H9 (cell line): Measurements from ENCODE around the gene OVAAL. TPM values are rescaled to one million over a fixed set of nuclear protein-coding genes. Genes with fewer than 3 reads are reported as not detected.
A peak's percentile ranks its signal among the peaks of the same experiment; 100 is the strongest.

Experiments used
- DNase-seq: peaks from one replicate; pipeline ENCODE4 v3.0.0-alpha.2; 2017
- H2AFZ ChIP-seq: one replicate; pipeline ENCODE4 v1.6.1; 2013; ENCODE audit warnings: mild to moderate bottlenecking, low read length, control low read depth, moderate library complexity
- H2AK5ac ChIP-seq: 2 replicates; pipeline ENCODE4 v1.6.1; 2013; ENCODE audit warnings: low read length, control low read depth, mixed read lengths; ENCODE audit not compliant: insufficient read length
- H2BK120ac ChIP-seq: one replicate; pipeline ENCODE4 v1.6.1; 2013; ENCODE audit warnings: low read depth, mild to moderate bottlenecking, low read length, control low read depth, inconsistent platforms; ENCODE audit not compliant: poor library complexity, severe bottlenecking
- H2BK12ac ChIP-seq: 2 replicates; pipeline ENCODE4 v1.6.1; 2013; ENCODE audit warnings: low read length, control low read depth, mixed read lengths, low read depth; ENCODE audit not compliant: insufficient read length
- H2BK15ac ChIP-seq: 2 replicates; pipeline ENCODE4 v1.6.1; 2013; ENCODE audit warnings: low read depth, low read length, control low read depth
- H2BK20ac ChIP-seq: one replicate; pipeline ENCODE4 v1.6.1; 2013; ENCODE audit warnings: low read depth, mild to moderate bottlenecking, low read length, control low read depth, inconsistent platforms; ENCODE audit not compliant: poor library complexity, severe bottlenecking
- H2BK5ac ChIP-seq: 2 replicates; pipeline ENCODE4 v1.6.1; 2013; ENCODE audit warnings: low read length, control low read depth, mixed read lengths; ENCODE audit not compliant: insufficient read length
- H3K14ac ChIP-seq: 2 replicates; pipeline ENCODE4 v1.6.1; 2013; ENCODE audit warnings: low read length, control low read depth; ENCODE audit not compliant: insufficient read depth
- H3K18ac ChIP-seq: 2 replicates; pipeline ENCODE4 v1.6.1; 2013; ENCODE audit warnings: low read depth, mild to moderate bottlenecking, mixed read lengths, low read length, control low read depth; ENCODE audit not compliant: insufficient read length
- H3K23ac ChIP-seq: 2 replicates; pipeline ENCODE4 v1.6.1; 2013; ENCODE audit warnings: low read length, control low read depth, mixed read lengths, low read depth; ENCODE audit not compliant: insufficient read length
- H3K23me2 ChIP-seq: 2 replicates; pipeline ENCODE4 v1.6.1; 2013; ENCODE audit warnings: low read depth, mild to moderate bottlenecking, mixed read lengths, low read length, control low read depth; ENCODE audit not compliant: insufficient read length, poor library complexity, severe bottlenecking
- H3K27ac ChIP-seq: 2 replicates; pipeline ENCODE4 v1.5.1; 2013; ENCODE audit warnings: low read length, control low read depth, mixed read lengths, low read depth; ENCODE audit not compliant: insufficient read length
- H3K27me3 ChIP-seq: 2 replicates; pipeline ENCODE4 v1.6.1; 2013; ENCODE audit warnings: low read length, control low read depth, inconsistent platforms; ENCODE audit not compliant: insufficient read depth
- H3K4ac ChIP-seq: 2 replicates; pipeline ENCODE4 v1.6.1; 2013; ENCODE audit warnings: low read depth, mild to moderate bottlenecking, control low read depth, inconsistent platforms, low read length, moderate library complexity
- H3K4me1 ChIP-seq: 2 replicates; pipeline ENCODE4 v1.6.1; 2013; ENCODE audit warnings: low read length, control low read depth, inconsistent platforms; ENCODE audit not compliant: insufficient read depth
- H3K4me2 ChIP-seq: 2 replicates; pipeline ENCODE4 v1.6.1; 2013; ENCODE audit warnings: low read length, control low read depth, mixed read lengths; ENCODE audit not compliant: insufficient read length, insufficient read depth
- H3K56ac ChIP-seq: 2 replicates; pipeline ENCODE4 v1.6.1; 2013; ENCODE audit warnings: low read depth, mild to moderate bottlenecking, mixed read lengths, low read length, control low read depth; ENCODE audit not compliant: insufficient read length
- H3K79me1 ChIP-seq: 2 replicates; pipeline ENCODE4 v1.6.1; 2013; ENCODE audit warnings: low read depth, mild to moderate bottlenecking, moderate library complexity, low read length, control low read depth, inconsistent platforms; ENCODE audit not compliant: insufficient read depth, poor library complexity, severe bottlenecking
- H3K79me2 ChIP-seq: 2 replicates; pipeline ENCODE4 v1.6.1; 2013; ENCODE audit warnings: low read length, control low read depth, inconsistent platforms; ENCODE audit not compliant: insufficient read depth
- H3K9ac ChIP-seq: 2 replicates; pipeline ENCODE4 v1.6.1; 2013; ENCODE audit warnings: low read length, control low read depth, mixed read lengths; ENCODE audit not compliant: insufficient read length; ENCODE audit errors: extremely low read depth
- H3K9me3 ChIP-seq: one replicate; pipeline ENCODE4 v1.6.1; 2013; ENCODE audit warnings: low read depth, low read length, inconsistent platforms; ENCODE audit not compliant: control insufficient read depth
- H3T11ph ChIP-seq: one replicate; pipeline ENCODE4 v1.6.1; 2013; ENCODE audit warnings: mild to moderate bottlenecking, low read length, control low read depth, inconsistent platforms
- H4K20me1 ChIP-seq: one replicate; pipeline ENCODE4 v1.6.1; 2013; ENCODE audit not compliant: control insufficient read depth, insufficient read length, insufficient read depth
- H4K5ac ChIP-seq: 2 replicates; pipeline ENCODE4 v1.6.1; 2013; ENCODE audit warnings: low read depth, mild to moderate bottlenecking, mixed read lengths, low read length, control low read depth; ENCODE audit not compliant: insufficient read length
- H4K8ac ChIP-seq: replicated peaks from 2 replicates; pipeline ENCODE4 v1.6.1; 2013; ENCODE audit warnings: low read length, control low read depth, mixed read lengths, low read depth; ENCODE audit not compliant: insufficient read length
- H4K91ac ChIP-seq: 2 replicates; pipeline ENCODE4 v1.6.1; 2013; ENCODE audit warnings: low read depth, mild to moderate bottlenecking, moderate library complexity, mixed read lengths, low read length, control low read depth; ENCODE audit not compliant: insufficient read length
- H3K27ac Mint-ChIP-seq, 3 experiments: 2 replicates in 2 of 3; 3 replicates in 1 of 3; pipeline ENCODE4 v1.8.0; 2020 to 2021; ENCODE audit warnings: mixed read lengths in 3 of 3, mild to moderate bottlenecking in 1 of 3, moderate library complexity in 1 of 3
- H3K27me3 Mint-ChIP-seq: 2 replicates; pipeline ENCODE4 v1.8.0; 2021; ENCODE audit warnings: low read depth, mild to moderate bottlenecking, moderate library complexity, mixed read lengths
- H3K36me3 Mint-ChIP-seq, 3 experiments: 2 replicates in 2 of 3; 3 replicates in 1 of 3; pipeline ENCODE4 v1.8.0; 2020 to 2021; ENCODE audit warnings: low read depth in 3 of 3, mixed read lengths in 3 of 3; ENCODE audit not compliant: insufficient read depth in 1 of 3
- H3K4me1 Mint-ChIP-seq, 2 experiments: 2 replicates each; pipeline ENCODE4 v1.8.0; 2020; ENCODE audit warnings: mixed read lengths in 2 of 2
- H3K4me3 Mint-ChIP-seq, 2 experiments: 2 replicates in 1 of 2; 3 replicates in 1 of 2; pipeline ENCODE4 v1.8.0; 2020 to 2021; ENCODE audit warnings: mild to moderate bottlenecking in 2 of 2, mixed read lengths in 2 of 2, moderate library complexity in 1 of 2
- H3K9me3 Mint-ChIP-seq, 2 experiments: 2 replicates in 1 of 2; 3 replicates in 1 of 2; pipeline ENCODE4 v1.8.0; 2020; ENCODE audit warnings: mild to moderate bottlenecking in 2 of 2, mixed read lengths in 2 of 2, moderate library complexity in 1 of 2
- WGBS: extraction: QIAGEN DNeasy Blood & Tissue Kit; methylation state at CpG from one replicate; pipeline ENCODE4 v1.1.7; 2013; ENCODE audit warnings: missing lambda C conversion rate, low lambda C conversion rate, mixed read lengths; ENCODE audit not compliant: insufficient read length; ENCODE audit errors: extremely low coverage; 5-methylcytosine and 5-hydroxymethylcytosine counted together
- total RNA-seq: library from RNA; stranded (reverse); gene quantifications from 2 replicates; pipeline ENCODE4 v1.2.1, GENCODE V29; 2021
- TF ChIP-seq, protein P1 (sequence below): fragments of 200-600 bp; sonication (generic); conservative IDR thresholded peaks from 3 replicates; pipeline ENCODE4 v1.8.0; 2021; ENCODE audit warnings: antibody characterized with exemption, mild to moderate bottlenecking

Gene OVAAL
- total RNA-seq, 1 experiment from 2014 or later = not detected

DNA sequence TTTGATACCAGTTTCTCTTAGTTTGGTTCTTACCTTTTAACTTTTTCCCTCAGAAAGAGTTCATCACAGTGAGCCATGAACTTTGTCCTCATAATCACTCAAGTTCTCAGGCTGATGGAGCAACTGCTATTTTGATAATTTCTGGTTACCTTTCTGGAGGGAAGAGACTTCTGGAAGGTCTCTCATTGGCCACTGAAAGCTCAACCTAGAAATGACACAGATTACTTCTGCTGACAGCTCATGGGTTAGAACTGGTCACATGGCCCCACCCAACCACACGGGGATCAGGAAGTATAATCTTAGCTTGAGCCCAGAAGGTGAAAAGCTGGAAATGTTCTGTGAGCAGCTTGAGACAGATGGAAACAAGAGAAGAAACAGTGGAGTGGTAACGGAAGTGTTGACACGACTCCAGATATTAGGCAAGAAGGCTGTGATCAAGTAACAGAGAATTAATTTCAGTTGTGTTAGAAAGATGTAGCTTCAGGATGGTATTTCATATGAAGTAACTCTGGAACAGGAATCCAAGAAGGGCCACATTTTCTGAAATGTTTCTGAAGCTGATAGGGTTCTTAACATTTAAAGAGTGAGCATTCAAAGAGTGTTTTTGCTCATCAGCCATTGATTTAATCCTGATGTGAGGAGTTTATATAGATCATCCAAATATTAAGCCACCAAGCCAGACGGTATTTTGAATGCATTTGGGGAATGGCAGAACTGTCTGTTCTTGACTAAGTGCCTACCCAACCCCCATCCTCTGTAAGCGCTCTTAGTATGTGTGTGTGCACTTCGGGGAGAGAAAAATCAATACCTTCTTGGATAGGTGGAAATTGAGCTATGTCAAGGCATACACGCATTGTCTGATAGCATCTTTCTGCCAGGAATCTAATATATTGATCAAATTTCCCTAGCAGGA, 51.1 kb downstream of the OVAAL start:
- H3K27ac Mint-ChIP-seq = no peak overlapping the region
- TF ChIP-seq, protein P1, sequence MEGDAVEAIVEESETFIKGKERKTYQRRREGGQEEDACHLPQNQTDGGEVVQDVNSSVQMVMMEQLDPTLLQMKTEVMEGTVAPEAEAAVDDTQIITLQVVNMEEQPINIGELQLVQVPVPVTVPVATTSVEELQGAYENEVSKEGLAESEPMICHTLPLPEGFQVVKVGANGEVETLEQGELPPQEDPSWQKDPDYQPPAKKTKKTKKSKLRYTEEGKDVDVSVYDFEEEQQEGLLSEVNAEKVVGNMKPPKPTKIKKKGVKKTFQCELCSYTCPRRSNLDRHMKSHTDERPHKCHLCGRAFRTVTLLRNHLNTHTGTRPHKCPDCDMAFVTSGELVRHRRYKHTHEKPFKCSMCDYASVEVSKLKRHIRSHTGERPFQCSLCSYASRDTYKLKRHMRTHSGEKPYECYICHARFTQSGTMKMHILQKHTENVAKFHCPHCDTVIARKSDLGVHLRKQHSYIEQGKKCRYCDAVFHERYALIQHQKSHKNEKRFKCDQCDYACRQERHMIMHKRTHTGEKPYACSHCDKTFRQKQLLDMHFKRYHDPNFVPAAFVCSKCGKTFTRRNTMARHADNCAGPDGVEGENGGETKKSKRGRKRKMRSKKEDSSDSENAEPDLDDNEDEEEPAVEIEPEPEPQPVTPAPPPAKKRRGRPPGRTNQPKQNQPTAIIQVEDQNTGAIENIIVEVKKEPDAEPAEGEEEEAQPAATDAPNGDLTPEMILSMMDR = no peak
- Histone ChIP-seq H4K91ac (no peak overlapping the region), H3K56ac (no peak overlapping the region), H2BK5ac (peak overlapping the region; percentile 8), H2BK15ac (no peak overlapping the region), H3K23me2 (no peaks in the 10 kb centered on the region), H3K4ac (no peak overlapping the region), H4K5ac (no peak overlapping the region), H2BK120ac (no peak overlapping the region), H4K20me1 (no peaks in the 10 kb centered on the region), H2AFZ (no peak overlapping the region), H2BK12ac (no peak overlapping the region), H4K8ac (no peak overlapping the region), H3K79me2 (no peaks in the 10 kb centered on the region), H3K9ac (no peak overlapping the region), H3K23ac (no peak overlapping the region), H3T11ph (no peak overlapping the region), H3K4me1 (no peaks in the 10 kb centered on the region; the same call in 1 of the 2 replicates), H2AK5ac (no peak overlapping the region), H3K27ac (no peak overlapping the region), H3K14ac (no peak overlapping the region), H2BK20ac (no peak overlapping the region), H3K79me1 (no peaks in the 10 kb centered on the region), H3K18ac (no peak overlapping the region), H3K9me3 (no peaks in the 10 kb centered on the region), H3K4me2 (no peak overlapping the region), H3K27me3 (no peaks in the 10 kb centered on the region)
- H3K4me3 Mint-ChIP-seq = no peak overlapping the region
- H3K9me3 Mint-ChIP-seq = no peaks in the 10 kb centered on the region
- no peaks in the 10 kb centered on the region for H3K36me3 Mint-ChIP-seq
- DNase-seq = no peak
- H3K4me1 Mint-ChIP-seq = peaks cover 28 to 30% of the 10 kb centered on the region in 2 experiments
- WGBS = no CpG with 5 or more reads among the region's 7 CpGs
- no peaks in the 10 kb centered on the region for H3K27me3 Mint-ChIP-seq
